HepG2 (cell line): ENCODE data around the gene ZC3H4. TPM values are rescaled to one million over a fixed set of nuclear protein-coding genes. Genes with fewer than 3 reads are reported as not detected.

Experiments used
- ATAC-seq: fragments of 200-7000 bp; cut with Tn5 transposase; 3 replicates; pipeline ENCODE4 v1.9.1; 2020; ENCODE audit warnings: mild to moderate bottlenecking, moderate library complexity
- BruUV-seq: library from RNA; stranded (reverse); fragments of 400-500 nt; replicated peaks from 2 replicates; lab custom pipeline; 2021; lab: Mats Ljungman, UMichigan
- CTCF ChIA-PET: fragments of 300-600 bp; formaldehyde crosslinking; extraction: SDS; loops from one replicate; lab custom pipeline; 2021; ENCODE audit warnings: low total read pairs, inconsistent platforms, low intra/inter-chr PET ratio; lab: Yijun Ruan, JAX
- POLR2A ChIA-PET: fragments of 350-600 bp; sonication (Branson Sonifier 250); formaldehyde crosslinking; loops from one replicate; lab custom pipeline; 2020; ENCODE audit warnings: antibody characterized with exemption, inconsistent platforms; lab: Yijun Ruan, JAX
- DNase-seq: peaks from one replicate; pipeline ENCODE4 v3.0.0-alpha.2; 2015; ENCODE audit warnings: low spot score
- FAIRE-seq: peaks from 3 replicates; lab custom pipeline; 2011; peaks lifted over from hg19 to GRCh38; lab: Jason Lieb, UNC
- H2AFZ ChIP-seq: one replicate; pipeline ENCODE4 v1.6.1; 2011; ENCODE audit warnings: low read length, inconsistent platforms
- H3K27ac ChIP-seq: fragments of 300-600 bp; 3 replicates; pipeline ENCODE4 v1.8.0; 2011; ENCODE audit warnings: mixed run types, mild to moderate bottlenecking, mixed read lengths, low read length, inconsistent platforms; ENCODE audit not compliant: insufficient read depth; ENCODE audit errors: extremely low read length
- H3K27me3 ChIP-seq, 2 experiments: fragments of 200-600 bp in 1 of 2; 2 replicates in 1 of 2; 3 replicates in 1 of 2; pipeline versions ENCODE4 v1.6.0 to v1.8.0; 2011; ENCODE audit warnings: low read length in 2 of 2, mild to moderate bottlenecking in 2 of 2, moderate library complexity in 2 of 2, inconsistent platforms in 1 of 2; ENCODE audit not compliant: insufficient read depth in 2 of 2, control insufficient read depth in 1 of 2
- H3K36me3 ChIP-seq, 2 experiments: fragments of 200-600 bp in 1 of 2; replicated peaks in 1 of 2; 2 replicates in 1 of 2; 3 replicates in 1 of 2; pipeline versions ENCODE4 v1.5.1 to v1.8.0; 2011; ENCODE audit warnings: low read length in 2 of 2, inconsistent platforms in 1 of 2; ENCODE audit not compliant: insufficient read depth in 2 of 2, control insufficient read depth in 1 of 2
- H3K4me1 ChIP-seq: 2 replicates; pipeline ENCODE4 v1.5.1; 2012; ENCODE audit warnings: low read length, inconsistent platforms; ENCODE audit not compliant: insufficient read depth
- H3K4me2 ChIP-seq: 2 replicates; pipeline ENCODE4 v1.6.0; 2011; ENCODE audit warnings: low read depth, low read length, inconsistent platforms
- H3K4me3 ChIP-seq, 3 experiments: fragments of 200-600 bp in 1 of 3; sonication (generic), shearing (Covaris generic) in 1 of 3; replicated peaks in 1 of 3; 2 replicates each; pipeline ENCODE4 v1.5.1; 2011 to 2016; ENCODE audit warnings: low read length in 3 of 3, inconsistent platforms in 2 of 3, low read depth in 2 of 3, mild to moderate bottlenecking in 2 of 3, control low read depth in 1 of 3, mixed read lengths in 1 of 3; ENCODE audit not compliant: insufficient read depth in 1 of 3
- H3K79me2 ChIP-seq: one replicate; pipeline ENCODE4 v1.6.1; 2011; ENCODE audit warnings: low read length, inconsistent platforms; ENCODE audit not compliant: insufficient read depth
- H3K9ac ChIP-seq: 2 replicates; pipeline ENCODE4 v1.6.0; 2011; ENCODE audit warnings: mild to moderate bottlenecking, low read depth, low read length, inconsistent platforms; ENCODE audit not compliant: insufficient read depth
- H3K9me3 ChIP-seq: 2 replicates; pipeline ENCODE4 v1.5.1; 2012; ENCODE audit warnings: mild to moderate bottlenecking, low read length
- H4K20me1 ChIP-seq: 2 replicates; pipeline ENCODE4 v1.6.0; 2011; ENCODE audit warnings: inconsistent platforms, mild to moderate bottlenecking, low read length, moderate library complexity; ENCODE audit not compliant: insufficient read depth
- AGO2 ChIP-seq: fragments of 200-400 bp; formaldehyde crosslinking; optimal IDR thresholded peaks from 2 replicates; pipeline ENCODE3; 2017; ENCODE audit warnings: mild to moderate bottlenecking, low read depth, low read length, moderate library complexity
- ATF4 ChIP-seq, 2 experiments: fragments of 450-650 bp in 1 of 2; sonication (generic) in 1 of 2; formaldehyde crosslinking; IDR thresholded peaks; 2 replicates each; pipeline versions ENCODE4 v1.5.0 to v1.8.0; 2020 to 2022; ENCODE audit warnings: mild to moderate bottlenecking in 1 of 2, missing genetic modification reagents in 1 of 2
- NFIB ChIP-seq: sonication (generic); formaldehyde crosslinking; IDR thresholded peaks from 2 replicates; pipeline ENCODE4 v1.9.0; 2021; ENCODE audit warnings: missing genetic modification reagents, mild to moderate bottlenecking, borderline replicate concordance
- SIX1 ChIP-seq: sonication (generic); formaldehyde crosslinking; IDR thresholded peaks from 2 replicates; pipeline ENCODE4 v1.4.0; 2020; ENCODE audit warnings: missing genetic modification reagents, borderline replicate concordance
- TAF15 ChIP-seq: fragments of 200-400 bp; formaldehyde crosslinking; IDR thresholded peaks from one replicate; pipeline ENCODE4 v1.6.1; 2018; ENCODE audit warnings: mild to moderate bottlenecking, low read depth, low read length; ENCODE audit not compliant: poor library complexity, severe bottlenecking
- ZNF549 ChIP-seq: sonication (generic); formaldehyde crosslinking; IDR thresholded peaks from 2 replicates; pipeline ENCODE4 v1.5.0; 2020; ENCODE audit warnings: missing genetic modification reagents
- ZNF7 ChIP-seq: IDR thresholded peaks from 2 replicates; pipeline ENCODE4 v1.6.1; 2016; ENCODE audit warnings: missing biosample characterization, missing genetic modification reagents
- WGBS: methylation state at CpG from one replicate; pipeline ENCODE4 v1.1.6; 2017; ENCODE audit warnings: low lambda C conversion rate; 5-methylcytosine and 5-hydroxymethylcytosine counted together
- in situ Hi-C: cut with HindIII; loops from 2 replicates; pipeline ENCODE4 v1.10.0; 2017; ENCODE audit warnings: low pct_unique_long_range_greater_than_20kb; ENCODE audit not compliant: extremely low pct_ligation_motif_present
- intact Hi-C: fragments of 100-400 bp; cut with micrococcal nuclease; formaldehyde crosslinking; loops from one replicate; pipeline ENCODE4 v1.10.0; 2022; ENCODE audit not compliant: unreplicated experiment
- polyA plus RNA-seq, 8 experiments: library from polyadenylated mRNA; depleted of rRNA in 3 of 8; stranded (reverse) in 7 of 8; unstranded in 1 of 8; fragments of >200 nt; fragmentation: Illumina TruSeq in 4 of 8; extraction: Trizol in 4 of 8; gene quantifications; 2 replicates each; pipeline versions ENCODE4 v1.2.1 to v1.2.3, GENCODE V29; 2011 to 2016; ENCODE audit warnings: low read depth in 4 of 8, missing spikeins in 1 of 8, mixed read lengths in 1 of 8; ENCODE audit not compliant: insufficient read depth in 1 of 8
- total RNA-seq, 5 experiments: library from RNA; depleted of rRNA; stranded (reverse); fragments of >200 nt; fragmentation: Illumina TruSeq; extraction: Trizol; gene quantifications; 2 replicates each; pipeline ENCODE4 v1.2.3, GENCODE V29; 2016; ENCODE audit warnings: low read depth in 1 of 5

ZC3H4 gene
- total and polyA plus RNA-seq, 2 of the 13 experiments (the other 11 are each of a cell fraction or from before 2014, with no cell fraction given) = 1.8 to 10.7 TPM

- no peak for TF ChIP-seq ATF4 (CRISPR knock-in tag; IDR thresholded peaks at IDR 0.05)
- peak; percentile 38 for TF ChIP-seq TAF15
- TF ChIP-seq ZNF7 (CRISPR knock-in tag) = no peak
- no peak for TF ChIP-seq SIX1
- TF ChIP-seq NFIB (CRISPR knock-in tag) = no peak
- peaks cover 42 to 76% of the 10 kb centered on the region in 2 experiments for H3K36me3 ChIP-seq
- POLR2A ChIA-PET = no interaction called here
- H3K9me3 ChIP-seq = no peaks in the 10 kb centered on the region
- intact Hi-C loops (no loop called here), in situ Hi-C loops (no loop called here)
- H3K4me2 ChIP-seq = no peak overlapping the region
- H3K9ac ChIP-seq = no peak overlapping the region
- no peak overlapping the region for H2AFZ ChIP-seq
- no peaks in the 10 kb centered on the region for H3K4me1 ChIP-seq
- H4K20me1 ChIP-seq = no peaks in the 10 kb centered on the region
- 97% methylated on average over 15 of the region's 15 CpGs for WGBS
- BruUV-seq = no TSS peak
- CTCF ChIA-PET = no interaction called here
- no peaks in the 10 kb centered on the region for H3K79me2 ChIP-seq
- no peak overlapping the region for H3K27ac ChIP-seq
- DNase-seq (no peak), FAIRE-seq (no peak), ATAC-seq (no peak)
- no peak overlapping the region for H3K4me3 ChIP-seq
- H3K27me3 ChIP-seq = no peaks in the 10 kb centered on the region; a peak in 1 of 5 replicates
Observed at GRCh38 chr19:47069795-47070194, 43.8 kb downstream of the ZC3H4 start.

- H4K20me1 ChIP-seq = no peaks in the 10 kb centered on the region
- no peaks in the 10 kb centered on the region for H3K9me3 ChIP-seq
- no peaks in the 10 kb centered on the region for H3K4me1 ChIP-seq
- DNase-seq = no peak
- TF ChIP-seq ZNF549 (CRISPR knock-in tag) = no peak
- peak; percentile 62 for TF ChIP-seq AGO2
- FAIRE-seq = no peak
- no peaks in the 10 kb centered on the region for H3K79me2 ChIP-seq
- ChIA-PET CTCF (no interaction called here), POLR2A (no interaction called here)
- 98% methylated on average over 15 of the region's 18 CpGs for WGBS
- H3K4me2 ChIP-seq = no peak overlapping the region
- H3K9ac ChIP-seq = no peak overlapping the region
- in situ Hi-C loops (no loop called here), intact Hi-C loops (no loop called here)
- no peak overlapping the region for H3K27ac ChIP-seq
- no peak overlapping the region for H2AFZ ChIP-seq
- H3K4me3 ChIP-seq = no peak overlapping the region
- no TSS peak for BruUV-seq
- H3K27me3 ChIP-seq = no peaks in the 10 kb centered on the region; a peak in 1 of 5 replicates
- ATAC-seq = no peak
- peaks cover 43 to 68% of the 10 kb centered on the region in 2 experiments for H3K36me3 ChIP-seq
Observed at GRCh38 chr19:47068876-47069406, 44.6 kb downstream of the ZC3H4 start.
